DMS 273 treated with DMSO at 0.1 percent for 48 hours (cell line): ENCODE data around the gene HDAC4.

Source experiments
- DNase-seq: peaks from one replicate; lab custom pipeline; 2025; lab: John Stamatoyannopoulos, UW

HDAC4 gene

DNA sequence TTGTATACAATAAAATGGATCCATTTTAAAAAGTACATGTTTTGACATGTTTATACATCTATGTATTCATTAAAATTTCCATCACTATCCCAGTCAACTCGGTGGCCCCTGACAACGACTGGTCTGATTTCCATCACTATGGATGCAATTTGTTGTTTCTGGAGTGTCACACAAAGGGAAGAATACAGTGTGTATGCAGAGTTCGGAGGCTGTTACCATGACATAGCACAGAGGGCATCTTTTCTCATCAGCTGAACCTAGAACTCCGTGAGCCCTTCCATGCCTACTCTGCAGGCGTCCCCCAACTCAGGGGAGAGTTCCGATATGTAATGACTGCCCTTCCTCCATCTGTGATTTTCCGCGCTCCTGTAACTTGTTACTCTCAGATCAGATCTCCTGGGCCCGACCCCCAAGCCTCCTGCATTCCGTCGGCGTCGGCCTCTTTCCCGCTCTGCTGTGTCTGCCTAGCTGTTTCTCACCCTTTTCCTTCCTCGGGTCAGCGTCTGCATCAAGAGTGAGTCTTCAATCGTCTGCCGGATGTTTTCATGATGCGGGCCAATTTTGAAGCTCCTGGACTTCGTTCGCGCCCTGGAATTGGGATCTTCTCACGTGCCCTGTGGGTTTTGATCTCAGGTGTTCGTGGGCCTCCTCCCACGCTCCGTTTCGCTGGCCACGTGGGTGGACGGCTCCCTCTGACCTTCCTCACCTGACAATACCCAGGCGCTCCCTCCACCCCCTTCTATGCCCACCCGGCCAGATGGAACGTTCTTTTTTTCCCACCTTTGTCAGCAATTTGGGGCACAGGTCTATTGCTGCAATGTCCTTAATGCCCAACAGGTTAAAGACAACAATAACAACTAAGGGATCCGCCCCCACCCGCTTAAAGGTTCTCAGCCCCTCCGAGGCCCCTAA lies 391.9 kb downstream of the HDAC4 start:
- no peak for DNase-seq

DNA sequence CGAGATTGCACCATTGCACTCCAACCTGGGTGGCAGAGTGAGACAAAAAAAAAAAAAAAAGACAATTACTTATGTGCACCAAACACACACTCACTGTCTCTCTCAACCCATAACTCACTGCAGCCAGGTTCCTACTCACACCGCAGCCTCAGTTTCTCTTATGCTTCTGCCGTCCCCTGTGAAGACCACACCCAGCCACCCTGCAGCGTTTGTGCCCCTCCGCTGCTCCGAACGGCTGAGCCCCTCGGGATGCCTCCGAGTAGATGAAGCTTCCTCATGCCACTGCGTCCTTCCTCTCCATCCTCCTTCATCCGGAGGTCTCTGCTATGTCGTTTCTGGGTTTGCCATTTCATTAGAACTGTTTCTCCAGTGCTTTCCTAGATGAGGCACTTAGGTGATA lies 392.8 kb downstream of the HDAC4 start:
- no peak for DNase-seq

DNA sequence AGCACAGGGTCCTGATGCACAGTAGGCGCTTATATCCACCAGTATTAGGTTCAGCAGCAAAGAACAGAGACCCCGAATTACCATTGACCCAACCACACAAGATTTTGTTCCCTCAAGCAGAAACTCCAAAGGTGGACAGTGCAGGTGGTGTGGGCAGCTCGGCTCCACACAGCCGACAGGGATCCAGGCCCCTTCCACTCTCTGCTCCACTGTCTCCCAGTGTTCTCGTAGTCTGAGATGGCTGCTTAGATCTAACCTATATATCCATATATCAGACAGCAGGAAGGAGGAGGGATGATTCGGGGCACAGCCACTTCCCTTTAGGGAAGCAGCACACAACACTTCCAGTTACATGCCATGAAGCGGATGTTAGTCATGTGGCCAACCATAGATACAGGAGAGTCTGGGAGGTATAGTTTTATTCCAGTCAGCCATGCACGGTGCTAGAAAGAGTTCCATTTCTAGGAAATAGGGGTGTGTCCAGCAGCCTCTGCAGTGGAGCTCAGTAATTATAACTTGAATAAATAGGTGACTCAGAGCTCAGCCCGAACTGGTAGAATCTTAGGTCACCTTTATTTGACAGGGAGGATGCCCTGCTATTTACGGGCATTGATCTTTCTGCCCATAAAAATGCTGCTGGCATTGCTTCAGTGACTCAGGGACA lies 394.1 kb downstream of the HDAC4 start:
- no peak for DNase-seq

DNA sequence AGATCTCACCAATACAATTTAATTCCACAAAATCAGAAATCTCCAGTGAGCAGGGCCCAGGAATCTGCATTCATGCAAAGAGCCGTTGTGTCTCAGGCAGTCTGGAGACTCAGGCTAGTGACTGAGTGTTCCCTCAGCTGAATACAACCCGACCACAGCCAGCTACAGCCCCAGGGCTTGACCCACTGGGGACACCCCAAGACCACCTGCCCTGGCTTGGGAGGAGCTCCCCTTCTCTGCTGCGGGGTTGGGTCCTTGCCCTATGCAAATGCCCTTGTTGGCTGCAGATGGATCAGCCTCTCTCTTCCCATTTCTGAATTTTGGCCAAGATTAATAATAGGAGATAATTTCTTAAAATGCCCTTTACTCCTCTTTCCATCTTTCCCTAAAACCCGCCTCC lies 395.2 kb downstream of the HDAC4 start:
- no peak for DNase-seq

DNA sequence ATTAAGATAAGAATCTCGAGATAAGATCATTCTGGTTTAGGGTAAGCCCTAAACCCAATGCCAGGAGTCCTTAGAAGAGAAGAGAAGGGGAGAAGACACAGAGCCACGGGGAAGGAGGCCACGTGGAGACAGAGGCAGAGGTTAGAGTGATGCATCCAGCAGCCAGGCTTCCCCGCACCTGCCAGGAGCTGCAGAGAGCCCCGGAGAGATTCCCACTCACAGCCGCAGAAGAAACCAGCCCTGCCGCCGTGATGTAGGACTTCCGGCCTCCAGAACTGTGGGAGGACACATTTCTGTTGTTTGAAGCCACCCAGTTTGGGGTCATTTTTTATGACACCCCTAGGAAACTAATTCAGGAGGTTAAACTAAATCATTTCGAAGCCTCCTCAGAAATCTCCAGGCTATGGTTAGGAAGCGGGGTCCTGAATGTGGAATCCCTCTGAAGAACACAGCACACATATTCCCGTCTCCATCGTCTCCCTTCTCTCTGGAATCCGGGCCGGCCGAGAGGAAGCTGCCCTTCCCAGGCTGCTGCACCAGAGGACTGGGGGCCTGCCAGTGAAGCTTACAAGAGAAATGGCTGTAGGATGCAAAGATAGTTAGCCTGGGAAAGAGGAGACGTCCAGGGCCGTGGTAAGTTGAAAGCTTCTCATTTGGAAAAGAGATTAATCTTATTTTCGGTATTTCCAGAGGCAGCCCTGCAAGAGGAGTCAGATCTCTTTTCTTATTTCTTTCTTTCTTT lies 396.4 kb downstream of the HDAC4 start:
- no peak for DNase-seq

DNA sequence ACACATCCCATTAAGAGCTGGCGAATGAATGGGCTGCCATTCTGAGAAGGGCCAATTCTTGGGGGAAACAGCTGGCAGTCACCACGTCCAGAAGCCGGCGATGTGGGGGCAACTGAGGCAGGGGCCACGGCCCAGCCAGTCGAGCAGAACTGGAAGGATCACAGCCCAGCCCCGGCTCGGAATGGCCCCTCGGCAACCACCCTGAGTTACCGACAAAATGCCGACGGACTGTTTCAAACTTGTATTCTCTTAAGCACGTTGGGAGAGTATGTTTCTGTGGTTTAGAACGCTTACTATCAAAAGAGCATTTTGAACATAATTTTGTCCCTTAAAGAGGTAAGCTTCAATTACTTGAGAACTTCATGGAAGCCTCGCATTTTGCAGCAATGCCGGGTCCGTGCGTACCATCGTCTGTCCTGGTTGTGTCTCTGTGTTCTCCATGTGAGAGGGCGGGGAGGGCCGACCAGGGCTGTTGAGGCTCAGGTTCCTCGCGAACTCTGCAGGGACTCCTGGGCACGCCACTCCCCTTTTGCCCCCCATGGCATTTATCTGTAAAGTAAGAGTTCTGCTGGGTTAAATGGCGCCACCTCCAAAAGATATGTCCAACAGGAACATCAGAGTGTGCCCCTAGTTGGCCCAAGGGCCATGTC lies 397.1 kb downstream of the HDAC4 start:
- DNase-seq, result no peak

DNA sequence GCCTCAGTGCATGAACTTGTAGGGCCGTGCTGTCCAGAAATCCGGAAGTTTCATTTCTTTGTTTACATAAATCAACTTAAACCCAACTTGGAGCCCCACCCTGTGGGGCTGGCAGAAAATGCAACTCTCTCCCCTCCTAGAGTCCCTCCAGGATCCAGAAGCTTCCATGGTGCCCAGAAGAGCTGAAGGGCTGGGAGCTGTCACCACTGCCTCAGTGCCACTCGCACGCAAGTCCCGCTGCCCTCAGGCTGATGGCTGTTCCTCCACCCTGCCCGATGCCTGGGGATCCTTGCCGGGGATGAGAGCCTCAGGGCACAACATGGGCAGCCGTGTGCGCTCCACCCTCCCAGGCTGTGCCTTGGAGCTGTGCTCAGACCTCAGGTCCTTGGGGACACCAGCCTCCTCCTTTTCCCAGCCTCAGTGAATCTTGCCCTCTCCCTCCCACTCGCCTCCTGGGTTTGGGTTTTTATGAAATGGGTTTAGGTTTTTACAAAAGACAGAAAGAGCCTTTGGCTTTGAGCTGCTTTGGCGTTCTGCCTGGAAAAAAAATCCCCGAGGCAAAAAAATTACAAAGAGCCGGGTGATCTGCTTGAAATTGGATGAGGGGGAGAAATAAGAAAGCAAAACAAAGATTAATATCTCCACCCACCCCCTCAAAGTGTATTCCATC lies 397.7 kb downstream of the HDAC4 start:
- DNase-seq, result no peak

DNA sequence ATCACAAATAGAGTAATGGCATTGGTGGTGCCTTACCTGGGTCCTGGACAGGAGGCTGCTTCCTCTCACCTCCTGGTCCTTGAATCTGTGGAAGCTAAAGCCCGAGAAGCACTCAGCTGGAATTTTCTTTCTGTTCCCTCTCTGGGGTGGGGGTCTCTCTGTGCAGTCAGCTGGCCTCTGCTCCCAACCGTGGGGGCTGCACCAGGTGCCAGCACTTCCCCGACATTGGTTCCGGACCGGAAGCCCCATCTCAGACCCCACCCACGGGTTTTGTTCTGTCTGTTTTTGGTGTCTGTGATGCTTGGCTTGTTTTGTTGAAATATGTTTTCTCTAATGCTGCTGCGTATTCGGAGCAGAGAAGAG lies 398.2 kb downstream of the HDAC4 start:
- DNase-seq, result no peak

DNA sequence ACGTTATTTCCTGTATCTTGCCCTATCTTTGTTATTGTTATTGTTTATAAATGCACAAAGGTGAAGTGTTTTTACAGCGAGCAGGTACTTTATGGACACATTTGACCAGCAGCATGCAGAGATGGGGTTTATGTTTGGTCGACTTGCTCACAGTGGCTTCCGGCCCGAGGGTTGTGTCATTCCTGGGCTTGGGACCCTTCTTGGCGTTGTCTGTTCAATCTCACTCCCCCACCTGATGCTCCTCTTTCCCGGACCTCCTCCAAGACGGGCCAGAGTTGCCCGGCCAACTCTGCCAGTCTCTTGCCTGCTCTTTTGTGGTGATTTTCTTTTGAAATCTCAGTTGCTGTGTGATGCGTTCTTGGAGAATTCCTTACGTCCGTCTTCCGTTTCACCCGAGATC lies 399.0 kb downstream of the HDAC4 start:
- no peak for DNase-seq

DNA sequence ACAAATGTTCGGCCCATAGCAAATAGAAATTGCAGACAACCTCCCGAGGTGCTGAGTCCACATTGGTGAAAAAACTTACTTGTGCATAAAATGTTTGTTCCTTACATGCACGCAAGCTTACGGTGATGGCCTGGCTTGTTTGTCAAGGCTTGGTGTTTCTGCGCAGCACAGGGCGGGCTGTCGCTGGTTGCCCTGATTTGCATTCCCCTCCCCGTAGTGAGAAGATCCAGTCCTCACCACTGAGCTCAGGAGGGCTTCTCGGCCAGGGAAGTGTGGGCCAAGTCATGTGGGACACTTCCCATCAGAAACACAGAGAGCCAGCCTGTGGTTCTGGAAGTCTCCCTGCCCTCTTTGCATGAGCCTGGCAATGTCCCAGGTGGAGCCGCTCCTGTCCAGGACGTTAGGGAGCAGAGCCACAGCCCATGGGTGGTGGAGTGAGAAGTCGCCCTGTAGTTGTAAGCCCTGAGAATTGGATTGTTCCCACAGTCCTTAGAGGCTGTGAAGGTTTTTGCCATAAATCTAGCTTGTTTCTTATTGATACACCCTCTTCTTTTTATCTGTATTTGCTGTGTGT lies 400.2 kb downstream of the HDAC4 start:
- DNase-seq, result no peak

DNA sequence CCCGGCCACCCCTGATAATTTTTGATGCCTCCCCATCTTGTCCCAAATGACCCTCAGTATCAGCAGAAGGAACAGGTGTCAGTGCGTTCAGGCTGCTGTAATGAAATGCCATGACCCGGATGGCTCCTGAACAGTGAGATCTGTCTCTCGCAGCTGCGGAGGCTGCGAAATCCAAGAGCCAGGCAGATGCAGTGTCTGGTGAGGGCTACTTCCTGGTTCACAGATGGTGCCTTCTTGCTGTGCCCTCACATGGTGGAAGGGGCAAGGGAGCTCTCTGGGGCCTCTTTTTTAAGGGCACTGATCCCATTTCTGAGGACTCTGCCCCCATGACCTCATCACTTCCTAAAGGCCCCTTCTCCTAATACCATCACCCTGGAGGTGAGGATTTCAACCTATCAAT lies 400.7 kb downstream of the HDAC4 start:
- DNase-seq, result no peak

DNA sequence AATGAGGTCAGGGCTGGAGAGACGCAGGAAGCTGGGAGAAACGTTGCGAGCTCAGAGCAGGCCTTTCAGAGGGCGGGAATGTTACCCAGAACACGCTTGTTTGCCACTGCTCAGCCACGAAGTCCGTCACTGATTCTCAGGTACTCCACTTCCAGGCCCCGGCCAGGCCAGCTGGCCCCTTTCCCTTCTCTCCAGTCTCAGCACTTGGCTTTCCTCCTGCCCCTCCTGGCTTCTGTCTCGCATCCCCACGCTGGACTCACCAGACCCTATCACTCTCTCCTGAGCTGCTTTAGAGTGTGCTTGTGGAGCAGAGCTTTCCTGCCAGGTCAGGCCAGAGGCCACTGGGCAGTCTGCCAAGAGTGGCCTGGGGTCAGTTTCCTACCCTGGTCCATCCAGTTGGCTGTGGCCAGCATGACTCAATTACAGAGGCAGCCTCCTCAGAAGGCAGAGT lies 401.5 kb downstream of the HDAC4 start:
- no peak for DNase-seq

DNA sequence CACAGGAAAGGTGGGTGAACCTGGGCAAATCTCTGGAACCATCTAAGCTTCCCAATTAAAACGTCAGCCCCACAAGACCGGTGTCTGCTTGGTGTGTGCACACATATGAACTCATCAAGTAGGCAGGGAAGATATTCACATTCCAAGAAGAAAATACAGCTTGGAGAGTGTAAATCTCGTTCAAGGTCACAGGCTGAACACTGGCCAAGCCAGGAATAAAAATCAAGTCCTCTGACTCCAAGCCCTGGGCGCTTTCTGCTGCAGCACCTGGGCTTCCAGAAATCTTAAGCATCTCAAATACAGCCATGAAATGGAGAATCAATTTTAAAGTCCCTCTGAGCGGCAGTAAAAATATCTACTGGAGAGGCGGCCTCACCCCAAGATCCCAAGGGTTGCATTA lies 402.0 kb downstream of the HDAC4 start:
- no peak for DNase-seq
